ENCODE results near the gene TINAG. TPM values are rescaled to one million over a fixed set of nuclear protein-coding genes. Genes with fewer than 3 reads are reported as not detected.
"Not testable (repeated sequence)": the region's sequence is repeated elsewhere in the genome, so short reads cannot be mapped to it uniquely, and the experiment has no call there.

TINAG gene
- total RNA-seq, 4 donors from 2014 or later = not detected

- Histone ChIP-seq H3K4me1 (no peaks in the 10 kb centered on the region), H3K36me3 (no peaks in the 10 kb centered on the region), H3K4me3 (no peak overlapping the region), H3K9me3 (peaks cover 0 to 6% (median 0%) of the 10 kb centered on the region in 3 donors), H3K27me3 (no peaks in the 10 kb centered on the region), H3K27ac (no peak overlapping the region)
- TF ChIP-seq CTCF (IDR thresholded peaks at IDR 0.05) (no peak), POLR2A (IDR thresholded peaks at IDR 0.05) (no peak)
- intact Hi-C loops (cut with DNase I) = no loop called here
- WGBS, 2 donors = 71 to 79% methylated on average over 7 of the region's 7 CpGs
- DNase-seq = no peak
These were observed 19.4 kb downstream of the TINAG start for GRCh38 chr6:54327631-54328030.

DNA sequence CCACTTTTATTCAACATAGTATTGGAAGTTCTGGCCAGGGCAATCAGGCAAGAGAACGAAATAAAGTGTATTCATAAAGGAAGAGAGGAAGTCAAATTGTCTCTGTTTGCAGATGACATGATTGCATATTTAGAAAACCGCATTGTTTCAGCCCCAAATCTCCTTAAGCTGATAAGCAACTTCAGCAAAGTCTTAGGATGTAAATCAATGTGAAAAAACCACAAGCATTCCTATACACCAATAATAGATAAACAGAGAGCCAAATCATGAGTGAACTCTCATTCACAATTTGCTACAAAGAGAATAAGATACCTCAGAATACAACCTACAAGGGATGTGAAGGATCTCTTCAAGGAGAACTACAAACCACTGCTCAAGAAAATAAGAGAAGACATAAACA lies 23.3 kb downstream of the TINAG start:
- H3K27ac ChIP-seq; H3K27me3 ChIP-seq; DNase-seq; H3K36me3 ChIP-seq; H3K9me3 ChIP-seq; H3K4me3 ChIP-seq; intact Hi-C loops (cut with DNase I); H3K4me1 ChIP-seq: not testable (repeated sequence)
- WGBS, 2 donors = 68 to 71% methylated on average over 2 of the region's 2 CpGs

- no peaks in the 10 kb centered on the region for H3K27me3 ChIP-seq
- H3K36me3 ChIP-seq = no peaks in the 10 kb centered on the region
- no peak for DNase-seq
- 8 to 10% methylated on average over 2 of the region's 2 CpGs for WGBS, 2 donors
- no peak overlapping the region for H3K27ac ChIP-seq
- intact Hi-C loops (cut with DNase I) = no loop called here
- no peak overlapping the region for H3K4me3 ChIP-seq
- H3K9me3 ChIP-seq = peaks cover 0 to 6% (median 0%) of the 10 kb centered on the region in 3 donors
- no peaks in the 10 kb centered on the region for H3K4me1 ChIP-seq
- TF ChIP-seq CTCF (IDR thresholded peaks at IDR 0.05) = no peak
- no peak for TF ChIP-seq POLR2A (IDR thresholded peaks at IDR 0.05)
These were observed 27.6 kb downstream of the TINAG start for GRCh38 chr6:54335871-54336270.

GRCh38 chr6:54353975-54354374 lies 45.7 kb downstream of the TINAG start:
- no peaks in the 10 kb centered on the region for H3K36me3 ChIP-seq
- no peaks in the 10 kb centered on the region for H3K27me3 ChIP-seq
- 86 to 98% methylated on average over 2 of the region's 2 CpGs for WGBS, 2 donors
- H3K9me3 ChIP-seq = no peaks in the 10 kb centered on the region
- intact Hi-C loops (cut with DNase I) = no loop called here
- TF ChIP-seq CTCF (IDR thresholded peaks at IDR 0.05) (no peak), POLR2A (IDR thresholded peaks at IDR 0.05) (no peak)
- no peak for DNase-seq
- H3K27ac ChIP-seq = no peak overlapping the region
- H3K4me3 ChIP-seq = no peak overlapping the region
- H3K4me1 ChIP-seq = no peaks in the 10 kb centered on the region

GRCh38 chr6:54354608-54355007 lies 46.4 kb downstream of the TINAG start:
- Histone ChIP-seq H3K4me1 (no peaks in the 10 kb centered on the region), H3K9me3 (no peaks in the 10 kb centered on the region), H3K27ac (no peak overlapping the region), H3K36me3 (no peaks in the 10 kb centered on the region), H3K27me3 (no peaks in the 10 kb centered on the region), H3K4me3 (no peak overlapping the region)
- WGBS, 2 donors = 75 to 80% methylated on average over 2 of the region's 2 CpGs
- TF ChIP-seq POLR2A (IDR thresholded peaks at IDR 0.05) = no peak
- no peak for TF ChIP-seq CTCF (IDR thresholded peaks at IDR 0.05)
- no peak for DNase-seq
- intact Hi-C loops (cut with DNase I) = no loop called here

DNA sequence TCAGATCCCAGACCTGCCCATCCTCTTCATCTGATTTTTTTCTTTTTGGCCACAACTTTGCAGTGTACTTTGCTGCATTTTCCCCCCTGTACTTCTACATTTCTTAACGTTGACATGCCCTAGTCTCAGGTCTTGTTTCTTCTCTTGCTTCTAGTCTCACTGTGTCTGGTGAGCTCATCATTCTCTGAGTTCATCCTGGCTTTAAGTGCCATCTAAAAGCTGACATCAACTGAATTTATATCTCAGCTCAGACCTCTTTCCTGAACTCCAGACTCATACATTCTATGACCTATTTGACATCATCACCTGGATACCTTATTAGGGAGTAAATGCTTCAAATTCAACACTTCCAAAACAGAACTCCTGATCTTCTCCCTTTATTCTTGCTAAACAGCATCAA lies 48.9 kb downstream of the TINAG start:
- H3K4me1 ChIP-seq = peaks cover 0 to 14% (median 0%) of the 10 kb centered on the region in 3 donors
- H3K27ac ChIP-seq = no peak overlapping the region
- no peaks in the 10 kb centered on the region for H3K36me3 ChIP-seq
- intact Hi-C loops (cut with DNase I) = no loop called here
- 75 to 79% methylated on average over 1 of the region's 1 CpG for WGBS, 2 donors
- no peaks in the 10 kb centered on the region for H3K9me3 ChIP-seq
- TF ChIP-seq CTCF (IDR thresholded peaks at IDR 0.05) (no peak), POLR2A (IDR thresholded peaks at IDR 0.05) (no peak)
- no peak overlapping the region for H3K4me3 ChIP-seq
- H3K27me3 ChIP-seq = no peaks in the 10 kb centered on the region
- no peak for DNase-seq

All from esophagus squamous epithelium (tissue), 5 donors.